Measurements from ENCODE around the gene STX12.

- no peak for TF ChIP-seq CTCF (IDR thresholded peaks at IDR 0.05)
- TF ChIP-seq POLR2A (IDR thresholded peaks at IDR 0.05): no peak
Observed at GRCh38 chr1:27770293-27770830, 2.7 kb upstream of the STX12 start.
